ENCODE results near the gene GABRR3.

Gene GABRR3

DNA sequence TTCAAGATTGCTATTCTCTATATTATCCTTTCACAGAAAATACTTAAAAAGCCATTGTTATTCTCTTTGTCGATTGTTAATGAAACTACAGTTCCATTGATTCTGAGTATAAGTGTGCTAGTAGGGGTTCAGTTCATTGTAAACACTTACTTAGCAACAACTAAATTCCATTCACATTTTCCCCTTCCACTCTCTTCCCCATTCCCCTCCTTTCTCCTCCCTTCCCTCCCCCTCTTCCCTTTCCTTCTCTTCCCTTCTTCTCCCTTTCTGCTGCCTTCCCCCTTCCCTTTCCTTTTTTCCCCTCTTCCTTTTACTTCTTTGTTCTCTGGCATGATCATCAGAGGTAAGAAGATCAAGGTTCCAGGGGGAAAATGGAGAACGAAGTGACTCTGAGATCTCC lies 41.6 kb downstream of the GABRR3 start:
- no peak overlapping the region for H3K27ac ChIP-seq (ENCODE audit: low read depth, low read length)
- H3K4me1 ChIP-seq (ENCODE audit: control insufficient read depth, low read length) = no peaks in the 10 kb centered on the region
- peaks cover 3% of the 10 kb centered on the region; the same call in 1 of the 2 replicates for H3K9me3 ChIP-seq (ENCODE audit: control insufficient read depth, insufficient read depth, low read length)
- TF ChIP-seq, protein P1, sequence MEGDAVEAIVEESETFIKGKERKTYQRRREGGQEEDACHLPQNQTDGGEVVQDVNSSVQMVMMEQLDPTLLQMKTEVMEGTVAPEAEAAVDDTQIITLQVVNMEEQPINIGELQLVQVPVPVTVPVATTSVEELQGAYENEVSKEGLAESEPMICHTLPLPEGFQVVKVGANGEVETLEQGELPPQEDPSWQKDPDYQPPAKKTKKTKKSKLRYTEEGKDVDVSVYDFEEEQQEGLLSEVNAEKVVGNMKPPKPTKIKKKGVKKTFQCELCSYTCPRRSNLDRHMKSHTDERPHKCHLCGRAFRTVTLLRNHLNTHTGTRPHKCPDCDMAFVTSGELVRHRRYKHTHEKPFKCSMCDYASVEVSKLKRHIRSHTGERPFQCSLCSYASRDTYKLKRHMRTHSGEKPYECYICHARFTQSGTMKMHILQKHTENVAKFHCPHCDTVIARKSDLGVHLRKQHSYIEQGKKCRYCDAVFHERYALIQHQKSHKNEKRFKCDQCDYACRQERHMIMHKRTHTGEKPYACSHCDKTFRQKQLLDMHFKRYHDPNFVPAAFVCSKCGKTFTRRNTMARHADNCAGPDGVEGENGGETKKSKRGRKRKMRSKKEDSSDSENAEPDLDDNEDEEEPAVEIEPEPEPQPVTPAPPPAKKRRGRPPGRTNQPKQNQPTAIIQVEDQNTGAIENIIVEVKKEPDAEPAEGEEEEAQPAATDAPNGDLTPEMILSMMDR (IDR thresholded peaks at IDR 0.05; ENCODE audit: low read depth, low read length, poor library complexity, severe bottlenecking) = no peak
- no peak for TF ChIP-seq EZH2phosphoT487 (IDR thresholded peaks at IDR 0.05; ENCODE audit: borderline replicate concordance, low read length)
- no peaks in the 10 kb centered on the region for H4K20me1 ChIP-seq (ENCODE audit: control insufficient read depth, insufficient read depth, low read depth, low read length)
- no peaks in the 10 kb centered on the region for H3K36me3 ChIP-seq (ENCODE audit: control insufficient read depth, low read length)
- H3K79me2 ChIP-seq (ENCODE audit: control insufficient read depth, low read length) = no peaks in the 10 kb centered on the region
- H3K9me2 ChIP-seq (replicated peaks; ENCODE audit: control insufficient read depth, low read length) = no peaks in the 10 kb centered on the region
- H3K4me2 ChIP-seq (ENCODE audit: low read length) = no peak overlapping the region
- H3F3A ChIP-seq (ENCODE audit: control insufficient read depth, insufficient read depth) = no peaks in the 10 kb centered on the region
- 0 out of 2 replicates have a peak, but pooled peaks cover 2% of the 10 kb centered on the region for H3K27me3 ChIP-seq (ENCODE audit: control insufficient read depth, low read length)
- no peak overlapping the region for H3K4me3 ChIP-seq (ENCODE audit: low read length)

DNA sequence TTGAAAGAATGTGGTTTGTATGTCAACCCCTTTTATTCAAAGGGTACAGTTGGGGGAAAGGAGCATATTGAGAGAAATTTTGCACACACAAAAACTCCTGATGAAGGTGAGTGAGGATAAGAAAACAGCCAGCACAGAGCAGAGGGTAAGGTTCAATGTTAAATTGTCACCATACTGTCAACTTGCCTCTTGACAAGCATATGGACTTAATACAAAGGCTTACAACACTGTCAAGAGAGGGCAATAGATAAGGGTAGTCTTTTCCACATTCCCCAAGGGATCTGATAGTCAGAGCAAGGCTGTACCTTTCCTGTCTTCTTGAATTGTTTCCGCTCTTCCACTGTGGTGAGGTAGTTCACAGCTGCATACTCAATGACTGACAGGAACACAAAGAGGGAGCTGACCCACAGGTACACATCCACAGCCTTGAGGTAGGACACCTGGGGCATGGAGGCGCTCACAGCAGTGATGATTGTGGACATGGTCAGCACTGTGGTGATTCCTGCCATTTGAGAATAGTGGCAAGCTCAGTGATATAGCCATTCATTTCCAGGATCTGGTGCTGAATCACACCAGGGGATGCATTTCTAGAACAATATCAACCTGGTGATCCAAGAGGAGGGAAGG lies 42.5 kb downstream of the GABRR3 start:
- Histone ChIP-seq H3K9me2 (replicated peaks; ENCODE audit: control insufficient read depth, low read length) (no peaks in the 10 kb centered on the region), H3K27me3 (ENCODE audit: control insufficient read depth, low read length) (0 out of 2 replicates have a peak, but pooled peaks cover 2% of the 10 kb centered on the region), H4K20me1 (ENCODE audit: control insufficient read depth, insufficient read depth, low read depth, low read length) (no peaks in the 10 kb centered on the region), H3K4me1 (ENCODE audit: control insufficient read depth, low read length) (no peaks in the 10 kb centered on the region), H3K79me2 (ENCODE audit: control insufficient read depth, low read length) (no peaks in the 10 kb centered on the region), H3K36me3 (ENCODE audit: control insufficient read depth, low read length) (no peaks in the 10 kb centered on the region), H3F3A (ENCODE audit: control insufficient read depth, insufficient read depth) (no peaks in the 10 kb centered on the region), H3K9me3 (ENCODE audit: control insufficient read depth, insufficient read depth, low read length) (peaks cover 3% of the 10 kb centered on the region; the same call in 1 of the 2 replicates), H3K4me2 (ENCODE audit: low read length) (no peak overlapping the region), H3K4me3 (ENCODE audit: low read length) (no peak overlapping the region), H3K27ac (ENCODE audit: low read depth, low read length) (no peak overlapping the region)
- TF ChIP-seq EZH2phosphoT487 (IDR thresholded peaks at IDR 0.05; ENCODE audit: borderline replicate concordance, low read length) = no peak
- TF ChIP-seq, protein P1 (IDR thresholded peaks at IDR 0.05; ENCODE audit: low read depth, low read length, poor library complexity, severe bottlenecking) = no peak

DNA sequence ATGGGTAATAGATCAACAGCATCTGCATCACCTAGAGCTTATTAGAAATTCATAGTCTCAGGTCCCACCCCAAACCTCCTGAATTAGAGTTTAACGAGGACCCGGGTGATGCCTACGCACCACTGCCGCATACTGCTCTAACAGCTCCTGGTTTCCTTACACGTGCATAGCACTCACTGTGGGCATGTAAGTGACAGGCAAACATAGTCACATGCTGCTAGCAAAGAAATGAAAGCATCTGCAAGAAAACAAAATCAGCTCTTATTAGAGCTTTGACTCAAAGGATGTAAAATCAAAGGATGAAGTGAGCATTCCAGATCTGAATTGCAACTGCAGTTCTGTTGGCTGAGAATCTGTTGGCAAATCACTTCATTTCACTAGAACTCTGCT lies 43.8 kb downstream of the GABRR3 start:
- Histone ChIP-seq H3F3A (ENCODE audit: control insufficient read depth, insufficient read depth) (no peaks in the 10 kb centered on the region), H3K4me1 (ENCODE audit: control insufficient read depth, low read length) (no peaks in the 10 kb centered on the region), H3K79me2 (ENCODE audit: control insufficient read depth, low read length) (no peaks in the 10 kb centered on the region), H3K9me3 (ENCODE audit: control insufficient read depth, insufficient read depth, low read length) (peaks cover 3% of the 10 kb centered on the region; the same call in 1 of the 2 replicates), H3K27me3 (ENCODE audit: control insufficient read depth, low read length) (0 out of 2 replicates have a peak, but pooled peaks cover 2% of the 10 kb centered on the region), H3K36me3 (ENCODE audit: control insufficient read depth, low read length) (no peaks in the 10 kb centered on the region), H3K4me3 (ENCODE audit: low read length) (no peak overlapping the region), H3K27ac (ENCODE audit: low read depth, low read length) (no peak overlapping the region), H3K4me2 (ENCODE audit: low read length) (no peak overlapping the region), H3K9me2 (replicated peaks; ENCODE audit: control insufficient read depth, low read length) (no peaks in the 10 kb centered on the region), H4K20me1 (ENCODE audit: control insufficient read depth, insufficient read depth, low read depth, low read length) (no peaks in the 10 kb centered on the region)
- TF ChIP-seq EZH2phosphoT487 (IDR thresholded peaks at IDR 0.05; ENCODE audit: borderline replicate concordance, low read length) = no peak
- TF ChIP-seq, protein P1 (IDR thresholded peaks at IDR 0.05; ENCODE audit: low read depth, low read length, poor library complexity, severe bottlenecking) = no peak
